Peyer's patch (tissue), 4 donors: ENCODE measurements around the gene IRF2BP2.

Experiments used
- CTCF ChIP-seq, 6 experiments: fragments of 450-650 bp in 4 of 6; fragments of 200-600 bp in 2 of 6; sonication (generic) in 1 of 6; IDR thresholded peaks; one replicate each; pipeline ENCODE4 v1.5.1; 2017 to 2019; ENCODE audit warnings: antibody characterized with exemption in 6 of 6, mild to moderate bottlenecking in 3 of 6, moderate library complexity in 1 of 6
- POLR2A ChIP-seq, 2 donors: fragments of 450-650 bp; IDR thresholded peaks; one replicate each; pipeline ENCODE4 v1.5.1; 2017; ENCODE audit warnings: antibody characterized with exemption in 2 of 2, mild to moderate bottlenecking in 2 of 2, moderate library complexity in 2 of 2

DNA sequence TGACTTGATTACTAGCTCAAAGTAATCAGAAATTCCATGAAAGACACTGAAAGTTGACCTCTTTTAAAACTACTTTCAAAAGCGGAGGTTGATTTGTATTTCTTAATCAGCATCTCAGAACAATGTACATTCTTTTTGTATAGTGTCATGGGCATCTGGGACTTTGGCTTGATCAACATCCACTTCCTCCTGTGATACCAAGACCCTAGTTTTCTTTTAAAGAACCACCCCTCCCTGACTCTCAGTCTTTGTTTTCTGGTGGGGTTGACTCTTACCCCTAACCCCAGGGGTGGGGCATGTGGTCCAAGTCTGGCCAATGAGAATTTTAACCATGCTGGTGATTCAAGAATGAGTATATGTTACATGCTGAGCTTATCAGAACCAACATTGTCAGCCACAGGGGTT lies 21.7 kb upstream of the IRF2BP2 start:
- TF ChIP-seq CTCF (IDR thresholded peaks at IDR 0.05) (no peak), POLR2A (IDR thresholded peaks at IDR 0.05) (no peak)
